IMR-90 (cell line): ENCODE data around the gene PPBP. TPM values are rescaled to one million over a fixed set of nuclear protein-coding genes. Genes with fewer than 3 reads are reported as not detected.

Source experiments
- ATAC-seq: fragments of 200-7000 bp; cut with Tn5 transposase; 2 replicates; pipeline ENCODE4 v1.9.1; 2020; ENCODE audit warnings: low read depth, mild to moderate bottlenecking, moderate library complexity
- BruUV-seq: library from RNA; stranded (reverse); fragments of 400-500 nt; replicated peaks from 2 replicates; lab custom pipeline; 2021; lab: Mats Ljungman, UMichigan
- CTCF ChIA-PET: fragments of 300-600 bp; formaldehyde crosslinking; extraction: SDS; loops from one replicate; lab custom pipeline; 2021; ENCODE audit warnings: antibody characterized with exemption; lab: Yijun Ruan, JAX
- POLR2A ChIA-PET: fragments of 300-600 bp; sonication (Branson Sonifier 250); formaldehyde crosslinking; loops from one replicate; lab custom pipeline; 2022; ENCODE audit warnings: antibody characterized with exemption; ENCODE audit not compliant: unreplicated experiment; lab: Charles Lee
- DNase-seq: peaks from one replicate; pipeline ENCODE4 v3.0.0; 2013
- H2AFZ ChIP-seq: replicated peaks from 2 replicates; pipeline ENCODE3; 2013; ENCODE audit warnings: low read length, mild to moderate bottlenecking; ENCODE audit not compliant: poor library complexity
- H2AK5ac ChIP-seq: 2 replicates; pipeline ENCODE4 v1.6.1; 2013; ENCODE audit warnings: low read depth, low read length, inconsistent platforms
- H2AK9ac ChIP-seq: replicated peaks from 2 replicates; pipeline ENCODE3; 2013; ENCODE audit warnings: mild to moderate bottlenecking, low read depth, low read length, moderate library complexity; ENCODE audit not compliant: poor library complexity
- H2BK120ac ChIP-seq: 2 replicates; pipeline ENCODE4 v1.6.1; 2013; ENCODE audit warnings: low read depth, low read length, inconsistent platforms
- H2BK15ac ChIP-seq: 3 replicates; pipeline ENCODE4 v1.6.1; 2013; ENCODE audit warnings: low read depth, low read length, inconsistent platforms
- H2BK20ac ChIP-seq: 2 replicates; pipeline ENCODE4 v1.6.1; 2013; ENCODE audit warnings: low read depth, mild to moderate bottlenecking, inconsistent platforms, low read length, moderate library complexity
- H2BK5ac ChIP-seq: 2 replicates; pipeline ENCODE4 v1.6.1; 2013; ENCODE audit warnings: mild to moderate bottlenecking, low read depth, low read length, inconsistent platforms; ENCODE audit not compliant: poor library complexity, severe bottlenecking
- H3K14ac ChIP-seq: replicated peaks from 2 replicates; pipeline ENCODE4 v1.6.1; 2013; ENCODE audit warnings: low read depth, low read length, inconsistent platforms
- H3K18ac ChIP-seq: 2 replicates; pipeline ENCODE4 v1.6.1; 2013; ENCODE audit warnings: low read depth, low read length, control low read depth
- H3K23ac ChIP-seq: 2 replicates; pipeline ENCODE4 v1.6.1; 2013; ENCODE audit warnings: low read depth, low read length, inconsistent platforms
- H3K27ac ChIP-seq: 2 replicates; pipeline ENCODE4 v1.5.1; 2013; ENCODE audit warnings: mild to moderate bottlenecking, control low read depth, low read length; ENCODE audit not compliant: insufficient read depth
- H3K27me3 ChIP-seq: 2 replicates; pipeline ENCODE4 v1.6.1; 2013; ENCODE audit warnings: low read length; ENCODE audit not compliant: control insufficient read depth, insufficient read depth
- H3K36me3 ChIP-seq: 2 replicates; pipeline ENCODE4 v1.6.1; 2013; ENCODE audit warnings: low read length, mixed read lengths; ENCODE audit not compliant: control insufficient read depth, insufficient read depth
- H3K4ac ChIP-seq: 2 replicates; pipeline ENCODE4 v1.6.1; 2013; ENCODE audit warnings: low read depth, low read length, inconsistent platforms
- H3K4me1 ChIP-seq: 2 replicates; pipeline ENCODE4 v1.6.1; 2013; ENCODE audit warnings: low read length, mixed read lengths; ENCODE audit not compliant: control insufficient read depth, insufficient read depth
- H3K4me2 ChIP-seq: 2 replicates; pipeline ENCODE4 v1.6.1; 2013; ENCODE audit warnings: low read depth, mild to moderate bottlenecking, control low read depth, low read length, moderate library complexity
- H3K4me3 ChIP-seq: 2 replicates; pipeline ENCODE4 v1.5.1; 2013; ENCODE audit warnings: low read depth, mild to moderate bottlenecking, control low read depth, low read length, moderate library complexity; ENCODE audit not compliant: insufficient read depth
- H3K56ac ChIP-seq: 2 replicates; pipeline ENCODE4 v1.6.1; 2013; ENCODE audit warnings: low read length, inconsistent platforms; ENCODE audit not compliant: insufficient read depth; ENCODE audit errors: extremely low read depth
- H3K79me1 ChIP-seq, 2 experiments: 2 replicates each; pipeline ENCODE4 v1.6.1; 2013; ENCODE audit warnings: low read length in 2 of 2, inconsistent platforms in 1 of 2, low read depth in 1 of 2
- H3K9ac ChIP-seq: 2 replicates; pipeline ENCODE4 v1.6.1; 2013; ENCODE audit warnings: low read depth, low read length, control low read depth
- H3K9me1 ChIP-seq: 2 replicates; pipeline ENCODE4 v1.6.1; 2013; ENCODE audit warnings: low read length, inconsistent platforms; ENCODE audit not compliant: insufficient read depth
- H3K9me3 ChIP-seq: 2 replicates; pipeline ENCODE4 v1.6.1; 2013; ENCODE audit warnings: low read length; ENCODE audit not compliant: control insufficient read depth, insufficient read depth
- H4K20me1 ChIP-seq: 2 replicates; pipeline ENCODE4 v1.6.1; 2013; ENCODE audit warnings: low read length, inconsistent platforms; ENCODE audit not compliant: insufficient read depth
- H4K5ac ChIP-seq: 2 replicates; pipeline ENCODE4 v1.6.1; 2013; ENCODE audit warnings: mild to moderate bottlenecking, low read depth, low read length, control low read depth
- H4K8ac ChIP-seq, 2 experiments: 2 replicates each; pipeline ENCODE4 v1.6.1; 2013; ENCODE audit warnings: low read depth in 2 of 2, low read length in 2 of 2, control low read depth in 1 of 2, inconsistent platforms in 1 of 2
- H4K91ac ChIP-seq: 2 replicates; pipeline ENCODE4 v1.6.1; 2013; ENCODE audit warnings: low read depth, low read length, inconsistent platforms; ENCODE audit not compliant: insufficient read depth
- NFE2L2 ChIP-seq: fragments of 150-350 bp; IDR thresholded peaks from 2 replicates; pipeline ENCODE4 v1.6.1; 2016; ENCODE audit warnings: low read depth, mild to moderate bottlenecking, low read length
- RAD21 ChIP-seq: IDR thresholded peaks from 2 replicates; pipeline ENCODE4 v1.6.1; 2012; ENCODE audit warnings: low read length, improper control_type of control experiment
- RFX5 ChIP-seq: IDR thresholded peaks from 2 replicates; pipeline ENCODE4 v1.8.0; 2012; ENCODE audit warnings: low read depth, mild to moderate bottlenecking, low read length, moderate library complexity
- WGBS, 2 experiments: methylation state at CpG; one replicate each; pipeline versions ENCODE4 v1.1.5 to v1.1.7; 2013; ENCODE audit warnings: missing lambda C conversion rate in 2 of 2; ENCODE audit not compliant: insufficient read length in 1 of 2; ENCODE audit errors: extremely low coverage in 2 of 2; 5-methylcytosine and 5-hydroxymethylcytosine counted together
- dilution Hi-C: fragments of 300-500 bp; cut with HindIII; formaldehyde crosslinking; loops from one replicate; pipeline ENCODE4 v1.14.3; 2018; ENCODE audit warnings: low sequenced_read_pairs; ENCODE audit not compliant: unreplicated experiment
- in situ Hi-C: fragments of 300-500 bp; cut with MboI; formaldehyde crosslinking; loops from 3 replicates; pipeline ENCODE4 v1.14.3; 2019; ENCODE audit warnings: low sequenced_read_pairs, inconsistent platforms, mixed read lengths
- intact Hi-C: fragments of 100-400 bp; cut with micrococcal nuclease; formaldehyde crosslinking; loops from 2 replicates; pipeline ENCODE4 v1.10.0; 2022
- polyA plus RNA-seq, 3 experiments: library from polyadenylated mRNA; depleted of rRNA; stranded (reverse); fragments of >200 nt; gene quantifications; 2 replicates each; pipeline ENCODE4 v1.2.3, GENCODE V29; 2012; ENCODE audit warnings: low replicate concordance in 1 of 3
- total RNA-seq: library from RNA; depleted of rRNA; stranded (reverse); fragments of >200 nt; gene quantifications from 2 replicates; pipeline ENCODE4 v1.2.3, GENCODE V29; 2012
- TF ChIP-seq, protein P1 (sequence below): conservative IDR thresholded peaks from 2 replicates; pipeline ENCODE4 v1.5.1; 2012; ENCODE audit warnings: mild to moderate bottlenecking, low read depth, low read length, improper control_type of control experiment

Gene PPBP
- total and polyA plus RNA-seq, 2 of the 4 experiments (the other 2 are of a cell fraction) = not detected

DNA sequence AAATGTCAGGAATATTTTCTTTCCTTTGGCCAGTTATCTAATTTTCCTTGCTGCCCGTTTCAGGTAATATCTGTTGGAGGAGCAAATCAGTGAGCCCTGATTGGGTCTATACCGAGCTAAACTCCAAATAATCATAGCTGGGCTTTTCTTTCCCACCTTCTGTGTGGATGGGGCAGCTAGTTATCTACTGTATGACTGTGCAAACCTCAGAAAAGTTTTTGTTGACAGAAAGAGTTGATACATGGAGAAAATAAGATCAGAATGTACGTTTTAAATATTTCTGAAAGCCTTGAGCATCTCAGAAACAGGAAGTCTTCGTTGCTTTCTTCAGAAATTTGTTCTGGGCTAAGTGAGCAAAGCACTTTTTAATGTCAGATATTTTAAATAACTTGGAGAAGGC is 16.7 kb upstream of the PPBP start:
- no peaks in the 10 kb centered on the region for H3K4me1 ChIP-seq
- no peaks in the 10 kb centered on the region for H3K36me3 ChIP-seq
- H3K56ac ChIP-seq = no peak overlapping the region
- BruUV-seq = no TSS peak
- no peak for ATAC-seq
- POLR2A ChIA-PET = no interaction called here
- H4K8ac ChIP-seq = no peak overlapping the region
- CTCF ChIA-PET = no interaction called here
- H2AK9ac ChIP-seq = no peak overlapping the region
- H4K20me1 ChIP-seq = no peaks in the 10 kb centered on the region
- intact Hi-C loops (loop anchor here (10.0 kb wide), 1 partner anchor 1860 kb away; no protein-coding TSS in a partner anchor), in situ Hi-C loops (no loop called here), dilution Hi-C loops (no loop called here)
- H3K4me3 ChIP-seq = no peak overlapping the region
- no peak overlapping the region for H3K27ac ChIP-seq
- H3K4ac ChIP-seq = no peak overlapping the region
- DNase-seq = no peak
- WGBS, 2 experiments = 17% methylated on average over 1 of the region's 4 CpGs; no CpG with 5 or more reads in 1 of the 2 experiments
- H2AFZ ChIP-seq = no peak overlapping the region
- H2AK5ac ChIP-seq = no peak overlapping the region
- TF ChIP-seq RFX5 (no peak), RAD21 (no peak), NFE2L2 (no peak)
- TF ChIP-seq, protein P1, sequence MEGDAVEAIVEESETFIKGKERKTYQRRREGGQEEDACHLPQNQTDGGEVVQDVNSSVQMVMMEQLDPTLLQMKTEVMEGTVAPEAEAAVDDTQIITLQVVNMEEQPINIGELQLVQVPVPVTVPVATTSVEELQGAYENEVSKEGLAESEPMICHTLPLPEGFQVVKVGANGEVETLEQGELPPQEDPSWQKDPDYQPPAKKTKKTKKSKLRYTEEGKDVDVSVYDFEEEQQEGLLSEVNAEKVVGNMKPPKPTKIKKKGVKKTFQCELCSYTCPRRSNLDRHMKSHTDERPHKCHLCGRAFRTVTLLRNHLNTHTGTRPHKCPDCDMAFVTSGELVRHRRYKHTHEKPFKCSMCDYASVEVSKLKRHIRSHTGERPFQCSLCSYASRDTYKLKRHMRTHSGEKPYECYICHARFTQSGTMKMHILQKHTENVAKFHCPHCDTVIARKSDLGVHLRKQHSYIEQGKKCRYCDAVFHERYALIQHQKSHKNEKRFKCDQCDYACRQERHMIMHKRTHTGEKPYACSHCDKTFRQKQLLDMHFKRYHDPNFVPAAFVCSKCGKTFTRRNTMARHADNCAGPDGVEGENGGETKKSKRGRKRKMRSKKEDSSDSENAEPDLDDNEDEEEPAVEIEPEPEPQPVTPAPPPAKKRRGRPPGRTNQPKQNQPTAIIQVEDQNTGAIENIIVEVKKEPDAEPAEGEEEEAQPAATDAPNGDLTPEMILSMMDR = no peak
- H3K4me2 ChIP-seq = no peak overlapping the region
- H3K9ac ChIP-seq = no peak overlapping the region
- H2BK120ac ChIP-seq = no peak overlapping the region
- H2BK5ac ChIP-seq = no peak overlapping the region
- no peak overlapping the region for H3K18ac ChIP-seq
- peaks cover 2% of the 10 kb centered on the region; the same call in 1 of the 2 replicates for H3K27me3 ChIP-seq
- H2BK15ac ChIP-seq = no peak overlapping the region
- no peaks in the 10 kb centered on the region for H3K79me1 ChIP-seq
- no peak overlapping the region for H3K14ac ChIP-seq
- H4K5ac ChIP-seq = no peak overlapping the region
- no peaks in the 10 kb centered on the region for H3K9me3 ChIP-seq
- H2BK20ac ChIP-seq = no peak overlapping the region
- H3K23ac ChIP-seq = no peak overlapping the region
- H4K91ac ChIP-seq = no peak overlapping the region
- H3K9me1 ChIP-seq = no peaks in the 10 kb centered on the region
